ENCODE results near the gene MSRB3. TPM values are rescaled to one million over a fixed set of nuclear protein-coding genes. Genes with fewer than 3 reads are reported as not detected.
A peak's percentile ranks its signal among the peaks of the same experiment; 100 is the strongest.

MSRB3 gene
- total RNA-seq, 1 experiment from 2014 or later, result 40.8 TPM

DNA sequence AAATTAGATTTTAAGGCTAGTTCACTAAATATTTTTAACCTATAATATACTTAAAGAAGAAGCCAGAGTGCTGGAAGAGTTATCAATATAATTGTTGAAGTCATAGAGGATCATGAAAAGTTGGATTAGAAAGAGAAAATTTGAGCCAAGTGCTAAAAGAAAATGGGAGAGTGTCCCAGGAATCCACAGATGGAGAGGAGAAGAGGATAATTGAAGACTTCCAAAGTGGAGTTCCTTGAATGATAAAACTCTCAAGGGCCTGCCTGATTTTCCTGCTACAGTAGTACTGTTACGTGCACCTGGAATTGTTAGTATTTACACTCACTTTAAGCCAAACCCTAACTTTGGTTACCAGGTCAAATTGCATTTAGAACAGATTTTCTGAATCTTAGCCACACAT, 113.2 kb downstream of the MSRB3 start:
- DNase-seq (ENCODE audit: low read depth), result no peak

DNA sequence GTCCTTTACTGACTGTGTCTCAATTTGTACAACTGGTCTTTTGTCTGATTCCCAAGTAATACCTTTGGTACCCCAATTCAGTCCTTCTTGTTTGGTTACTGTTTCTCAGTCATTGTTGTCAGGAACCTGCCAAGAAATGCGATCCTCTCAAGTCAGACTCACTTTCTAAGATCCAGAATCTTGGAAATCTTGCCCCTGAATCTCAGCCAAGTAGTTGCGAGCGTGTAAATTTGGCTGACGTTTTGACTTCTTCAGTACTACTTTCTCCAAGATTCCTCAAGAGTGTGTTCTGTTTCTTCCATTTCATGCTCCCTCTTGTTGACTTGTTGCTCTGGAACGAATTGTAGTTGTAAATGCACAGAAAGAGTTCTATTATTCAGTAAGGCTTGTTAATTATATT, 114.0 kb downstream of the MSRB3 start:
- no peak for DNase-seq (ENCODE audit: low read depth)

DNA sequence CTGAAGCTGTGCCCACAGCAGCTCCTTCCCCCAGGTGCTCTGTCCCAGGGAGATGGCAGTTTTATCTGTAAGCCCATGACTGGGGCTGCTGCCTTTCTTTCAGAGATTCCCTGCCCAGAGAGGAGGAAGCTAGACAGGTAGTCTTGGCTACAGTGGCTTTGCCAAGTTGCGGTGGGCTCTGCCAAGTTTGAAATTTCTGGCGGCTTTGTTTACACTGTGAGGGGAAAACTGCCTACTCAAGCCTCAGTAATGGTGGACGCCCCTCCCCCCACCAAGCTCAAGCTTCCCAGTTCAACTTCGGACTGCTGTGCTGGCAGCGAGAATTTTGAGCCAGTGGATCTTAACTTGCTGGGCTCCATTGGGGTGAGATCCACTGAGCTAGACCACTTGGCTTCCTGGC, 124.7 kb downstream of the MSRB3 start:
- DNase-seq (ENCODE audit: low read depth), result no peak

- no peak for DNase-seq (ENCODE audit: low read depth)
Observed at GRCh38 chr12:65407388-65408149, 129.1 kb downstream of the MSRB3 start.

DNA sequence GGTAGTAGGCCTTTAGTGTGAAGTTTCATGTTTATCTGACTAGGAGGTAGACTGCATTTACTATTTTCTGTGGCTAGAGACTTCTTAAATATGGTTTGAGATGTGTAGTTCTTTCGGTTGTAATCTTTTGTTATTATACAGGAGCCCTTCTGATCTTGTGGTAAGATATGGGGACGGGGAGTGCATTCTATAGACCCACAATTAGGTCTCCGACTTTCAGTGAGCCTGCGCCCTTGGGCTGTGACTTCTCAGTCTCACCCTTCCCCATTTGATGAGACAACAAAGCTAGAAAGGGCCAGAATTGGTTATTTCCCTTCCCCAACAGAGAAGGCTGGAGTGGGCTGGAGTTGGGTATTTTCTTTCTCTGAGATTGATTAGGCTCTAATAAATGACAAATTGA, 130.0 kb downstream of the MSRB3 start:
- DNase-seq (ENCODE audit: low read depth), result no peak

DNA sequence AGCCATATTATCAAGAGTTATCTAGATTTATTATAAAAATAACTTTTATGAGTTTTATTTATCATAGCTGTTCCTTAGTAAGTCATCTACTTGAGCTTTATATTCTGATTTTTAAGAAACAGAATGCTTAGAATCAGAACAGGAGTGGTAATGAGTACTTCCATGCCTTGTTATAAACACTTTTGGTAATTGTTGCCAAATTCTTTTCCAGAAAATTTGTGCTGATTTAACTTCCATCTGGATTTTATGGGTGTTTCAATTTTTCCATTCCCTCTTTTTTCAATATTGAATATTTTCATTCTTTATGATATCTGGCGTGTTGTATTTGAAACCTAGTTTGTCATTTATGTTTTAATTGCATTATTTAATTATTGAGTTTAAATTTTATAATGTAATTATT, 131.2 kb downstream of the MSRB3 start:
- DNase-seq (ENCODE audit: low read depth), result no peak

DNA sequence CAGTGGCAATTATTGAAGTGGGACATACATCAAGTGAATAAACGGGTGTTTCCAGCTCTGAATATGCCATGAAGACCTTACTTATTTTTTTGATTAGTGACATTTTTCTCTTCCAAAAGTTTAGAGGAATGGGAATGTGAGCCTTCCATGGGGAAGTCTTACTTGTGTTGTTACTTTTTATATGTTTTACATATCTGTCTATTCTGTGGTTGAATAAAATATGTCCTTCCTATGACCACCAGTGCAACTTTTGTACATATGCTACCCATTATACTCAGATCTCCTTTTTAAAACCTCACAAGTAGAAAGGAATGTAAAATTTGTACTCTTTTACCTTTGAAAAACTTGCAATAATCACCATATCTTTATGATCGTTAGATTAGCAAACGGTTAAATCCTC, 132.7 kb downstream of the MSRB3 start:
- DNase-seq (ENCODE audit: low read depth), result no peak

GRCh38 chr12:65414526-65414925, 136.0 kb downstream of the MSRB3 start:
- no peak for DNase-seq (ENCODE audit: low read depth)

DNA sequence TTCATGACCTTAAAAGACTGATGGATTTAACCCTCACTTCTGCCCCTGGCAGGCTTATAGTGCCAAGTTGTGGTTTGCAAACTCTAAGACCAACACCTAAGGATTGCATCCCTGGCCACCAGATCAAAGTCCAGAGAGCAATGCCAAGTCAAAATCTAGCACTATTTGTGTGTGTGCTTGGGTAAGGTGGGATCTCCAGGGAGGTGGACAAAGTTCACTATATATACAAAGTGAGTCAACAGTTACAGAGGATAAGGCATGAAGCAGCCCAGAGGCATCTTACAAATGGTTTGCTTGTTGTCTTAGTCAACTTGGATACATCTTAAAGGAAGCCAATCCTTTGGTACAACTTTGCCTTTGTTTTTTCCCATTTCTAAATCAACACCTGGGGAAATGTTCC, 137.3 kb downstream of the MSRB3 start:
- DNase-seq (ENCODE audit: low read depth), result no peak

DNA sequence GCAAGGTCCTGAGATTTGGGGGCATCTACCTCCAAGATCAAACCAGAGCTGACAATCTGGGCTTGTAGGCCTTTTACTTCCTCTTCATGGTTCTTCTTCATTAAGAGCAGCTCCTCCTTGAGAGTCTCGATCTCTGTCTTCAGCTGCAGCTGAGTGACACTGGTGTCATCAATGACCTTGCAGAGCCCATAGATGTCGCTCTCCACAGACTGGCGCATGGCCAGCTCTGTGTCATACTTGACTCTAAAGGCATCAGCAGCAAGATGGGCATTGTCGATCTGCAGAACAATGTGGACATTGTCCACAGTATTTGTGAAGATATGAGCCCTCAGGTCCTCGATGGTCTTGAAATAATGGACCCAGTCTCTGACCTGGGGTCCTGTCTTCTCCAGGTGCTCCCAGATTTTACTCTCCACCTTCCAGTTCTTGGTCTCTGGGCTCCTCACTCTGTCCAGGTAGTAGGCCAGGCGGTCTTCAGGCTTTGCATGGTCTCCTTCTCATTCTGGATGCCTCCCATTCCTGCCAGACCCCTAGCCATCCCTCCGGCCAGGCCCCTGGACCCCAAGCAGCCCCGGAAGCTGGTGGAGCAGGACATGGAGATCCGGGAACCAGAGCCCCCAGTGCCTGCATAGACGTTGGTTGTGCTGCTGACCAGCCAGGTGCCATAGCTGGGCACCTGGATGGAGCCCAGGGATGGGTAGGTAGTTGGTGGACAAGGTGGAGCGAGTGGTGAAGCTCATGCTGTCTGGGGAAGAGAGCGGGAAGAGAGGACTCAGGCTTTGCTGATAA, 141.0 kb downstream of the MSRB3 start:
- DNase-seq (ENCODE audit: low read depth), result no peak

DNA sequence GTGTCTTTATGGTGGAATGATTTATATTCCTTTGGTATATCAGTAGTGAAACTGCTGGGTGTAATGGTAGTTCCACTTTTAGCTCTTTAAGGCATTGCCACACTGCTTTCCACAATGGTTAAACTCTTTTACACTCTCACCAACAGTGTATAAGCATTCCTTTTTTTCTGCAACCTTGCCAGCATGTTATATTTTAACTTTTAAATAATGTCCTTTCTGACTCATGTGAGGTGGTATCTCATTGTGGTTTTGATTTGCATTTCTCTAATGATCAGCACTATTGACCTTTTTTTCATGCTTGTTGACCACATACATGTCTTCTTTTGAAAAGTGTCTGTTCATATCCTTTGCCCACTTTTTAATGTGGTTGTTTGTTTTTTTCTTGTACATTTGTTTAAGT, 142.5 kb downstream of the MSRB3 start:
- DNase-seq (ENCODE audit: low read depth), result no peak

GRCh38 chr12:65427646-65428045, 149.2 kb downstream of the MSRB3 start:
- DNase-seq (ENCODE audit: low read depth), result no peak

DNA sequence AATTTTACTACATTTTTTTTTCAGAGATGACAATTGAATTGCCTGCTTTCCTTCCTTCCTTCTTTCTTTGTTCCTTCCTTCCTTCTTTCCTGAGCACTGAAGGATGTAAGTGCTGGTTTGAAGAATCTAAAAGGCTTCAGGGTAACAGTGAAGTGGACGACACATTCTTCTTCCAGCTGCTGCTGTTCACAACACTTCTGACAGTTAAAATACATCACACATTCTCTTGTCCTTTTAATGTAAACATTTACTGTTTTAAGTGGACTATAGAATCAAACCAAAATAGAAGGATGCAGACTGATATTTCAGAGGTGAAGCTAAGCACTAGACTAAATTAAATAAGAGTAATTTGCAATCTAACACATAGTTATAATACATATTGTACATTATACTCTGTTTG, 151.5 kb downstream of the MSRB3 start:
- peak; percentile 28 for DNase-seq (ENCODE audit: low read depth)

- peak; percentile 84 for DNase-seq (ENCODE audit: low read depth)
Observed at GRCh38 chr12:65430571-65431306, 152.3 kb downstream of the MSRB3 start.

- no peak for DNase-seq (ENCODE audit: low read depth)
Observed at GRCh38 chr12:65432114-65432513, 153.6 kb downstream of the MSRB3 start.

DNA sequence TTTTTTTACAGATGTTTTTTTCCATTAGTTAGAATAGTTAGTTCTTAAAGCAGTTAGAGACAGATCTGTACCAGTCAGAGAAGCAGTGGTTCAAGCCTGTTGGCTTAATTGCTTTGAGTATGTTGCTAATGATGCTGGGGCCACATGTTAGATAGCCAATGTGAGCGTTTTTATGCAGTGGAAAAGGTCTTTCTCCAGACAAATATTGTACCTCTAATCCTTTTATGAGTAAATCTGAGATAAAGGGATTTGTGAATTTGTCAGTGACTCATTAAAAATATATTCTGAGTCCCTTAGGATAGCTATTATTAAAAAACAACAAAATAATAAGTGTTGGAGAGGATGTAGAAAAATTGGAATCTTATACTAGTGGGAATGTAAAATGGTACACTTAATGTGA, 154.2 kb downstream of the MSRB3 start:
- DNase-seq (ENCODE audit: low read depth), result peak; percentile 39

- no peak for DNase-seq (ENCODE audit: low read depth)
Observed at GRCh38 chr12:65434737-65435136, 156.3 kb downstream of the MSRB3 start.

DNA sequence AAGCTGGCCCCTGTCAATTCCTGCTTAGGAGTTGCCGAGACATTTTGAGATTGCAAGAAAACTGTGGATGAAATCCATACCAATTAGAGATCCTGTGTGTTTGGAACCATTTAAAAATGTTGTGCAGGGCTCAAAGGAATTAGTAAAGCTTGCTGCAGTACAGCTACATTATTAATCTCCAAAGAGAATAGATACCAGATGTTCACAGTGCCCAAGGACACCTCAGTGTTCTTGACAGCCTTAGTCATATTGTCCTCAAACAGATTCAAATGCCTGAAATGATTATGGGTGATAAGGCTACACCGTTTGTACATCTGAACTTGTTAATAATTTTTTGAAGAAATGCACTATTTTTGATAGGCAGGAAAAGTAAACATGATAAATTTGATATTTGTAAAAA, 164.6 kb downstream of the MSRB3 start:
- DNase-seq (ENCODE audit: low read depth), result no peak

DNA sequence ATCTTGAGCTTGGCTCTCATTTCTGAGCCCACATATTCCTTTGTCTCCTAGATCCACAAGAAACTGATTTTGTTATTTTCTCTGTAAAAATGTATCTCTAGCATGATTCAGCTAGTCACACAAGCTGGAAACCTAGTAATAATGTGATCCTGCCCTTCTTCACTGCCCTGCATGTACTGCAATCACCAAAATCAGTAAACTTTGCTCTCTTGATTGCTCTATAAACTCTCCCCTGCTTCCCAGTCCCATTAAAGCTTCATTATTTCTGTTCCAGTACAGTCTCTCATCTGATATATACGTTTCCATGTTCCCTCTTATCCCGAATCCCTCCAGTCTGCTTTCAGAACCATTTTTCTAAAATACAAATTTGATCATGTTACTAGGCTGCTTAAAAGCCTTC, 166.5 kb downstream of the MSRB3 start:
- no peak for DNase-seq (ENCODE audit: low read depth)

DNA sequence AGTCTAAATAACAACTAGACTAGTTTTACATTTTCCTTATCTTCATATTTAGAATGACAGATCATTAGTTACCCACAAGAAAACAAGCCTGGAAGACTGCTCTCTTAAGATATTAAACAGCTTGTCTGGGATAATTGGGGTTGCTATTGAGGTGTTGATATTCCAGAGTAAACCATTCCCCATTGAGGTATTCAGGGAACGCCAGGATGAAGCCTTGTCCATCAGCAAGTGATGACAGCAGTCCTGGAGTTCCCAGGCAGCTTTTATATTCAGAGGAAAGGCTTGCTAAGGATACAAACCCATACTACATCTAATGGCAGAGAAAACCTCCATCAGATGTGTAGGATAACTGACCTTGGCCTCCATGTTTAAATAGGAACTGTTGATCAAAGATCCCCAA, 168.4 kb downstream of the MSRB3 start:
- no peak for DNase-seq (ENCODE audit: low read depth)

GRCh38 chr12:65449400-65449799, 170.9 kb downstream of the MSRB3 start:
- peak; percentile 48 for DNase-seq (ENCODE audit: low read depth)

DNA sequence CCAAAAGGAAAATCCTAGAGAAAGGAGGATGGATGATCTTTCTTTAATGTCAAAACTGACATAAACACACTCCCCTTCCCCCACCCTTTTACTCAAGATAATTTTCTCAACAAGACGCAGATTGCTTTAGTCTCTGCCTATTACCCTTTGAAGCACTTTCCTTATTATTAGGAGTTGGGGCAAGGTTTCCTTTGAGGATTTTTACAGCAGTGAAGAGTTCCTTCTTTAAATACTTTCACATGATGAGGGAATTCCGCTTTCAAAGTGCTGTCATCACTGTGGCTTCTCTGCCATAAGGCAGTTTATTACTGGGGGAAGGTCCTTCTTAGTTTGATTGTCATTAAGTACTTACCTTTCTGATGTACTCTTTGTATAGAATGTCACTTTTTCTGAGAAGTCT, 172.1 kb downstream of the MSRB3 start:
- no peak for DNase-seq (ENCODE audit: low read depth)
